ENCODE results near the gene NUDT12.

NUDT12 gene

DNA sequence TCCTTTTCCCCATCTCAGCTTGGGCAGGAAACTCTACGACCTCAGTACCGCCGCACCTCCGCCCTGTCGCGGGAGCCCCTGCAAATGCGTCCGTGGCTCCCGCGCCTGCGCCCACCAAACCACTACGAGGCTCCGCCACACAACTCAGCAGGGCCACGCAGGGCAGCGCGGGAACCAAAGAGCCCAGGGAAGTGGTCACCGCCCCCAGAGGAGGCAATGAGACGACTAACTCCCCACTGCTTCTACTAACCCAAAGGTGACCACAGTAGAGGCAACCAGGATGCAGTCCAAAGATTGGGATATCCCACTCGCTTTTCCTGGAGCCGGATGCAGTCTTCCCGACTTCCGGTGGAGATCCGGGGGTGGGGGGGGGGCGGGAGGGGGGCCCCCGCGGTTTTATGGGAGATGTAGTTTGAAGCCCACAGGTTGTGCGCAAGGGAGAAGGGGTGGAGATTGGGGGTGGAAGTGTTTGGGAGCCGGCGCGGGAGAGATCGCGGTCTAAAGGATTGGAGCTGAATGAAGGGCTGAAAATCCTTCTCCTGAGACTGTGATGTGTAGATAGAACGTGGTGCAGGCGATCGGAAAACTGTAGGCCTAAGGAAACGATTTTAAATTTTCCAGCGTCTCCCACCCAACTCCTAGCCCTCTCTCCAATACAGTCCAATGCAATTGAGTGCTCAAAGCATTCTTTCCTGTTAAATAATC, at the start of gene NUDT12:
TSS of gene NUDT12 (minus strand) at position 337 of the 705 bp plus-strand sequence. CDS start 2,541 bp downstream, outside the sequence.
- H3K4me3 ChIP-seq (ENCODE audit: low read depth, low read length): peak within 1 kb of the TSS; percentile 90
- peak; percentile 71 for DNase-seq (ENCODE audit: low read depth)
- TF ChIP-seq, protein P1, sequence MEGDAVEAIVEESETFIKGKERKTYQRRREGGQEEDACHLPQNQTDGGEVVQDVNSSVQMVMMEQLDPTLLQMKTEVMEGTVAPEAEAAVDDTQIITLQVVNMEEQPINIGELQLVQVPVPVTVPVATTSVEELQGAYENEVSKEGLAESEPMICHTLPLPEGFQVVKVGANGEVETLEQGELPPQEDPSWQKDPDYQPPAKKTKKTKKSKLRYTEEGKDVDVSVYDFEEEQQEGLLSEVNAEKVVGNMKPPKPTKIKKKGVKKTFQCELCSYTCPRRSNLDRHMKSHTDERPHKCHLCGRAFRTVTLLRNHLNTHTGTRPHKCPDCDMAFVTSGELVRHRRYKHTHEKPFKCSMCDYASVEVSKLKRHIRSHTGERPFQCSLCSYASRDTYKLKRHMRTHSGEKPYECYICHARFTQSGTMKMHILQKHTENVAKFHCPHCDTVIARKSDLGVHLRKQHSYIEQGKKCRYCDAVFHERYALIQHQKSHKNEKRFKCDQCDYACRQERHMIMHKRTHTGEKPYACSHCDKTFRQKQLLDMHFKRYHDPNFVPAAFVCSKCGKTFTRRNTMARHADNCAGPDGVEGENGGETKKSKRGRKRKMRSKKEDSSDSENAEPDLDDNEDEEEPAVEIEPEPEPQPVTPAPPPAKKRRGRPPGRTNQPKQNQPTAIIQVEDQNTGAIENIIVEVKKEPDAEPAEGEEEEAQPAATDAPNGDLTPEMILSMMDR (conservative IDR thresholded peaks at IDR 0.05; ENCODE audit: low read depth, low read length): no peak

DNA sequence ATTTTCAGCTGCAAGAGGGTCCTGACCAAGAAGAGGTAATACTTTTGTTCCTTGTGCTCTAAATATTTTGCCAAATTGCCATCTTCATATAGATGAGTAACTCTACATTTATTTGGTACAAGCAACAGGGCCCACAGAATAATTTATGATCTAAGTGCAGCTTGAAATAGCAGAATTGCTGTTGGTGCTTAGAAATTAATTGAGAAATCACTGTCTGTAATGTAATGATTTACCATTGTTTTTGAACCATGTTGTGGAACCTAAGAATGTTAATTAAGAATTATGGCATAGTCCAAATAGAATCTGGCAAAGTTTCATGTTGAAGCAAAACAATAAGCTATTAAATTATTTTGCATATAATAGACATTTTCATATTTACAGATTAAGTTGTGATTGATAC, 44.8 kb upstream of the NUDT12 start:
- TF ChIP-seq, protein P1 (conservative IDR thresholded peaks at IDR 0.05; ENCODE audit: low read depth, low read length): no peak
- DNase-seq (ENCODE audit: low read depth): no peak
- H3K4me3 ChIP-seq (ENCODE audit: low read depth, low read length): no peak overlapping the region

DNA sequence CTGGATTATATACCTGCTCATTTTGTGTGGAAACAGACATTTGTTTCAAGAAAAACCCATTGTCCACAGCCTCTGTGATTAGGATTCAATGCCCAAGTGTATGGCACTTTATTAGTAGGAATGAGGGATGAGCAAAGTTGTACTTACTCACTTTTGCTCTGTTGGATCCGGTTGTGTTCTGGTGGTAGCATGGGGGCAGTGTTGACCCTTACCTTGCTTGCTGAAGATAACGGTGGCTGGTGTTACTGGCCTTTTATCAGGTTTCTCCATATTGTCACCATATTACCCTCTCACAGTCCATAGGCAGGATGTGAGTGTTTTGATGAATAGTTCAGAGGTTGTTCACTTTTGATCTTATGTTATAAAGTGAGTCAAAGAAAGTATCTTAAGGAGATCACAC, 42.7 kb upstream of the NUDT12 start:
- TF ChIP-seq, protein P1 (conservative IDR thresholded peaks at IDR 0.05; ENCODE audit: low read depth, low read length): no peak
- DNase-seq (ENCODE audit: low read depth): no peak
- H3K4me3 ChIP-seq (ENCODE audit: low read depth, low read length): no peak overlapping the region

DNA sequence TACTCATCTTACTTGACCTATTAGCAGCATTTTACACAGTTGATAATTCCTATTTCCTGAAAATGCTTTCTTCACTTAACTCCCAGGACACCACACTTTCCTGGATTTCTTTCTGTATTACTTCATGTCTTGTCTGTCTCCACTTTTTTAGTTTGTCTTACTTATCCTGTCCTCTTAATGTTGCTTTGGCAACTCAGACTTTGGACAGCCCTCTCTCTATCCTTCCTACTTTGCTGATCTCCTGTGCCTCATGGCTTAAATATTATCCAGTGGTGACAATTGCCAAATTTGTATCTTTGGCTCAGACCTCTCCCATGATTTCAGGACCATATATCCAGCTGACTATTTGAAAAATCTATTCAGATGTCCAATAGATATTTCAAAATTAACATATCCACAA, 39.8 kb upstream of the NUDT12 start:
- no peak for DNase-seq (ENCODE audit: low read depth)
- TF ChIP-seq, protein P1 (conservative IDR thresholded peaks at IDR 0.05; ENCODE audit: low read depth, low read length): no peak
- H3K4me3 ChIP-seq (ENCODE audit: low read depth, low read length): no peak overlapping the region

DNA sequence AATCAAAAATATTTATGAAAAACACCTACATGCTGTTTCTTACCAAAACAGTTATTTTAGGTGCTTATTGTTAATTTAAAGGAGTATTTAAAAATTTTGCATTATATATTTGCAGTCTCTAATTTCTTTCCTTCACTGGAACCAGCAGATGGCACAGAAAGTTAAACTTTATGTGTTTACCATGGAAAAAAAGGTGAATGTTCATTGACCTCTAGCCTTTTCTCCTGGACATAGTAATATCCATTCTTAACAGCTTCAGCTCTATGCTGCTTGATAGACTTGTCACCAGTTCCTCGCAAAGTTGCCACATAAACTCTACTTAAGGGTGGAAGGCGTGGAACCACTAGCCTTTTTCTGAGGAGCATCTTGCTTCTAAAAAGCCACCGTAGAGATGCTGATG, 38.7 kb upstream of the NUDT12 start:
- DNase-seq (ENCODE audit: low read depth): no peak
- no peak overlapping the region for H3K4me3 ChIP-seq (ENCODE audit: low read depth, low read length)
- TF ChIP-seq, protein P1 (conservative IDR thresholded peaks at IDR 0.05; ENCODE audit: low read depth, low read length): no peak

DNA sequence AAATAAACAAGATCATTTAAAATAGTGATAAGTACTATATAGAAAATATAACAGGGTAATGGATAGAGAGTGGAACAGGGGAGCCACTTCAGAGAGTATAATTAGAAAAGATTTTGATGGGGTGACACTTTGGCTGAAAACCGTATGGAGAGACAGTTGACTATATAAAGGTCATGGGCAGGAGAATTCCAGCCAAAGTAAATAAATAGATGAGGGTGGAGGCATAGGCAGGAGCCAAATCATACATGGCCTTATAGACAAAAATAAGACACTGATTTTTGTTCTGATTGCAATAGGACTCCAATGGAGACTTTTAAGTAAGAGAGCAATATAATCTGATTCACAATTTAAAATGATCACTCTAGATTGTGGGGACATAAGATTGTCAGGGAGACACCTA, 37.5 kb upstream of the NUDT12 start:
- TF ChIP-seq, protein P1 (conservative IDR thresholded peaks at IDR 0.05; ENCODE audit: low read depth, low read length): no peak
- DNase-seq (ENCODE audit: low read depth): no peak
- no peak overlapping the region for H3K4me3 ChIP-seq (ENCODE audit: low read depth, low read length)

DNA sequence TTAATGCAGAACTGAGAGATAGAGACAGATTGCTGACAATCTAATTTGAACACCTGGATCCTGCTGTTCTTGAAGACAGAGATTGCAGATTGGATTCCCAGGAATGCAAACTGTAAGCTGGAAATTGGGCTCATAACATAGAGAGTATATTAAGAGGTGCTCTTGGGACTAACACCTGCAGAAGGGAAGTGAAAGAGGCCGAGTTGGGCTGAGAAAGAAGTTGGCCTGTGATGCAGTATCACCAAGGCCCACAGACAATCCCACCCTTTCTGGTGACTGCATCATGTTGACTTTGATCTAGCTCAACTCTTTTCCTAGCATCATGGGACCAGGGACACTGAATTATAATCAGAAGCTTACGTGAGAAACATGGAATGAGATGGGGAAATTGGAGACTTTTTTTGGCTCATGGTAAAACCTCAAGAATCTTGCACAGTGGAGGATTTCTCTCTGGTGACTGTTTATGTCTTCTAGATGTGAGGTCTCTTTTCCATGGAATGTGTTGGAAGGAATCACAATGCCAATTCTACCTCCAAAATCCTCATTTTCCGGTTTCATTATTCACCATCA, 36.5 kb upstream of the NUDT12 start:
- no peak for DNase-seq (ENCODE audit: low read depth)
- H3K4me3 ChIP-seq (ENCODE audit: low read depth, low read length): no peak overlapping the region
- TF ChIP-seq, protein P1 (conservative IDR thresholded peaks at IDR 0.05; ENCODE audit: low read depth, low read length): no peak

Measured in choroid plexus epithelial cell (primary cell).